Natural killer cell (primary cell): ENCODE results near the gene TPPP3. TPM values are rescaled to one million over a fixed set of nuclear protein-coding genes. Genes with fewer than 3 reads are reported as not detected.

Experiments
- ATAC-seq, 3 donors: fragments of 150-1000 bp in 2 of 3; fragments of 200-7000 bp in 1 of 3; cut with Tn5 transposase; 1 replicate in 1 of 3; 2 replicates in 2 of 3; pipeline ENCODE4 v1.10.0; 2021; ENCODE audit warnings: mild to moderate bottlenecking in 2 of 3, moderate library complexity in 2 of 3
- DNase-seq, 2 donors: peaks; one replicate each; pipeline versions ENCODE4 v3.0.0 to v3.0.0-alpha.2; 2013 to 2021; ENCODE audit warnings: mixed read lengths in 1 of 2
- H3K27ac ChIP-seq: one replicate; pipeline ENCODE4 v1.5.1; 2013; ENCODE audit warnings: mild to moderate bottlenecking, low read length
- H3K27me3 ChIP-seq: one replicate; pipeline ENCODE4 v1.6.1; 2013; ENCODE audit warnings: low read length; ENCODE audit not compliant: control insufficient read depth, insufficient read depth
- H3K36me3 ChIP-seq: one replicate; pipeline ENCODE4 v1.6.1; 2013; ENCODE audit warnings: low read length; ENCODE audit not compliant: control insufficient read depth, insufficient read depth
- H3K4me1 ChIP-seq: one replicate; pipeline ENCODE4 v1.6.1; 2013; ENCODE audit warnings: low read length; ENCODE audit not compliant: control insufficient read depth, insufficient read depth
- H3K4me3 ChIP-seq: one replicate; pipeline ENCODE4 v1.5.1; 2013; ENCODE audit warnings: low read length
- H3K9me3 ChIP-seq: one replicate; pipeline ENCODE4 v1.6.1; 2013; ENCODE audit warnings: low read length; ENCODE audit not compliant: control insufficient read depth, insufficient read depth
- H3K27ac Mint-ChIP-seq, 2 donors: one replicate each; pipeline ENCODE4 v1.8.0; 2022; ENCODE audit warnings: mild to moderate bottlenecking in 2 of 2, mixed read lengths in 2 of 2, moderate library complexity in 1 of 2
- H3K27me3 Mint-ChIP-seq, 2 donors: one replicate each; pipeline ENCODE4 v1.8.0; 2022; ENCODE audit warnings: low read depth in 2 of 2, mixed read lengths in 2 of 2
- H3K36me3 Mint-ChIP-seq: one replicate; pipeline ENCODE4 v1.8.0; 2022; ENCODE audit warnings: mixed read lengths
- H3K4me1 Mint-ChIP-seq, 2 donors: one replicate each; pipeline ENCODE4 v1.8.0; 2022; ENCODE audit warnings: mixed read lengths in 2 of 2
- H3K4me3 Mint-ChIP-seq: one replicate; pipeline ENCODE4 v1.8.0; 2022; ENCODE audit warnings: mild to moderate bottlenecking, moderate library complexity, mixed read lengths
- H3K9me3 Mint-ChIP-seq, 2 donors: one replicate each; pipeline ENCODE4 v1.8.0; 2022; ENCODE audit warnings: mixed read lengths in 2 of 2
- CTCF ChIP-seq: fragments of 200-600 bp; IDR thresholded peaks from one replicate; pipeline ENCODE4 v1.8.0; 2022; ENCODE audit warnings: antibody characterized with exemption
- WGBS: methylation state at CpG from one replicate; pipeline ENCODE4 v1.1.7; 2013; ENCODE audit warnings: missing lambda C conversion rate; ENCODE audit not compliant: insufficient coverage; 5-methylcytosine and 5-hydroxymethylcytosine counted together
- intact Hi-C: fragments of 100-400 bp; cut with micrococcal nuclease; formaldehyde crosslinking; loops from one replicate; pipeline ENCODE4 v1.14.2; 2022
- total RNA-seq, 4 donors: library from RNA; stranded (reverse); fragments of 120-200 nt in 1 of 4; gene quantifications; one replicate each; pipeline versions ENCODE4 v1.2.3 to v1.2.4, GENCODE V29; 2013 to 2022

Gene TPPP3
- total RNA-seq, 3 donors from 2014 or later (not counting 1 experiment from before 2014, with no cell fraction given): 0.66 to 3.0 (median 1.4) TPM

DNA sequence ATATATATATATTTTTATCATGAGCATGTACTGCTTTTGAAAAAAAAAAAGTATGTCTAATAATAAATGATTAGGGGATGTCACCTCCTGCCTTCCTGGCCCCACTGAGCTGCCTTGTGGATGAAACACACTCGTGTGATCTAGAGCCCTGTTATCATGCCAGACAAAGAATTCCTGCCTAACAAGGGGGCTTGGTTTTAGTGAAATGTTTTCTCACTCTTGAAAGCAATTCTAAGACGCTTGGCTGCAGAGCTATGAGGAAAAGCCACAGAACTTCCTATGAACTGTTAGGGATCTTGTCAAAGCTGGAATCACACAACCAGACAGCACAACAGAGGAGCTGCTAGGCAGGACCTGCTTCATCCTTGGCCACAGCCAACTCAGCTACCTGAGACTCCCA is 19.0 kb upstream of the TPPP3 start:
- H3K4me1 ChIP-seq: peaks cover 8% of the 10 kb centered on the region
- no peak overlapping the region for H3K4me3 ChIP-seq
- no peaks in the 10 kb centered on the region for H3K36me3 ChIP-seq
- peaks cover 1 to 13% of the 10 kb centered on the region in 2 donors for H3K27me3 Mint-ChIP-seq
- no peak overlapping the region for H3K27ac Mint-ChIP-seq
- H3K9me3 ChIP-seq: no peaks in the 10 kb centered on the region
- no peaks in the 10 kb centered on the region for H3K9me3 Mint-ChIP-seq
- intact Hi-C loops: no loop called here
- no peak for DNase-seq
- H3K36me3 Mint-ChIP-seq: no peaks in the 10 kb centered on the region
- H3K27ac ChIP-seq: no peak overlapping the region
- TF ChIP-seq CTCF: no peak
- no peak for ATAC-seq
- no peak overlapping the region for H3K4me3 Mint-ChIP-seq
- H3K4me1 Mint-ChIP-seq: peaks cover 6 to 11% of the 10 kb centered on the region in 2 donors
- 51% methylated on average over 2 of the region's 2 CpGs for WGBS
- H3K27me3 ChIP-seq: peaks cover 2% of the 10 kb centered on the region

- ATAC-seq (no peak), DNase-seq (no peak)
- H3K36me3 Mint-ChIP-seq: no peaks in the 10 kb centered on the region
- WGBS: 89% methylated on average over 3 of the region's 3 CpGs
- peaks cover 4% of the 10 kb centered on the region for H3K4me1 ChIP-seq
- intact Hi-C loops: no loop called here
- no peaks in the 10 kb centered on the region for H3K9me3 Mint-ChIP-seq
- no peak overlapping the region for H3K27ac ChIP-seq
- H3K4me1 Mint-ChIP-seq: peaks cover under 1 to 6% of the 10 kb centered on the region in 2 donors
- no peak overlapping the region for H3K4me3 ChIP-seq
- peaks cover 0 to 8% of the 10 kb centered on the region in 2 donors for H3K27me3 Mint-ChIP-seq
- H3K27me3 ChIP-seq: no peaks in the 10 kb centered on the region
- H3K36me3 ChIP-seq: no peaks in the 10 kb centered on the region
- no peak for TF ChIP-seq CTCF
- H3K27ac Mint-ChIP-seq: no peak overlapping the region
- H3K9me3 ChIP-seq: no peaks in the 10 kb centered on the region
- H3K4me3 Mint-ChIP-seq: no peak overlapping the region
Measured at GRCh38 chr16:67411339-67411738, 18.0 kb upstream of the TPPP3 start.

DNA sequence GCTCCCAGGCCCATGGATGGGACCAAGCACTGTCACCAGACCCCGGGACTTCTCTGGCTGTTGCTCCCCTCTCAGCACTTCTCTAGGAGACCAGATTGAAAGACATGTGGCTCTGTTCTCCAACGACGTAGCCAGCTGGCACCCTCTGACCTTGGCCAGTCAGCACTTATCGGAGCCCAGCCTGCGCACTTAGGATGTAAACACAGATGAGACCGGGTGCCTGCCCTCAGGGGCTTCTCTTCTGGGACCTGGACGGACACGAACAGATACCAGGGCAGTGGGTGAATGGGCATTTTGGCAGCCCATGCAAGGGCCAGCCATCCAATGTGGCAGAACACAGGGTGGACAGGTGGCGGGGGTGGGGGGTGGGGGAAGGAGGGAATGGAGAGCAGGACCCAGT is 16.3 kb upstream of the TPPP3 start:
- DNase-seq: no peak
- intact Hi-C loops: no loop called here

More for the DNA sequence above, 16.3 kb upstream of the TPPP3 start:
- WGBS: 90% methylated on average over 9 of the region's 9 CpGs
- no peak overlapping the region for H3K27ac ChIP-seq
- H3K36me3 Mint-ChIP-seq: no peaks in the 10 kb centered on the region
- no peak overlapping the region for H3K27ac Mint-ChIP-seq
- H3K27me3 ChIP-seq: no peaks in the 10 kb centered on the region
- H3K4me3 Mint-ChIP-seq: no peak overlapping the region
- H3K36me3 ChIP-seq: no peaks in the 10 kb centered on the region
- no peak for TF ChIP-seq CTCF
- no peak overlapping the region for H3K4me3 ChIP-seq
- no peaks in the 10 kb centered on the region for H3K9me3 Mint-ChIP-seq
- peaks cover 0 to 5% of the 10 kb centered on the region in 2 donors for H3K27me3 Mint-ChIP-seq
- no peak for ATAC-seq
- H3K4me1 ChIP-seq: no peaks in the 10 kb centered on the region
- no peaks in the 10 kb centered on the region for H3K9me3 ChIP-seq
- H3K4me1 Mint-ChIP-seq: no peaks in the 10 kb centered on the region
